ENCODE measurements around the gene MYO7A.
A peak's percentile ranks its signal among the peaks of the same experiment; 100 is the strongest.

Gene MYO7A

GRCh38 chr11:77146261-77147035 lies 18.4 kb downstream of the MYO7A start:
- DNase-seq (ENCODE audit: low read depth), result no peak

- DNase-seq (ENCODE audit: low read depth), result no peak
Observed at GRCh38 chr11:77147036-77147315, 18.9 kb downstream of the MYO7A start.

- peak; percentile 21 for DNase-seq (ENCODE audit: low read depth)
Observed at GRCh38 chr11:77147668-77148321, 19.7 kb downstream of the MYO7A start.

GRCh38 chr11:77148963-77149715 lies 21.1 kb downstream of the MYO7A start:
- no peak for DNase-seq (ENCODE audit: low read depth)

- DNase-seq (ENCODE audit: low read depth), result no peak
Observed at GRCh38 chr11:77149716-77150392, 21.8 kb downstream of the MYO7A start.

- no peak for DNase-seq (ENCODE audit: low read depth)
Observed at GRCh38 chr11:77150836-77151235, 22.8 kb downstream of the MYO7A start.

GRCh38 chr11:77151804-77152509 lies 23.9 kb downstream of the MYO7A start:
- peak; percentile 81 for DNase-seq (ENCODE audit: low read depth)

GRCh38 chr11:77152846-77153245 lies 24.8 kb downstream of the MYO7A start:
- DNase-seq (ENCODE audit: low read depth), result peak; percentile 64

GRCh38 chr11:77153276-77154185 lies 25.5 kb downstream of the MYO7A start:
- no peak for DNase-seq (ENCODE audit: low read depth)

GRCh38 chr11:77154381-77155081 lies 26.5 kb downstream of the MYO7A start:
- DNase-seq (ENCODE audit: low read depth), result no peak

GRCh38 chr11:77155082-77155475 lies 27.0 kb downstream of the MYO7A start:
- no peak for DNase-seq (ENCODE audit: low read depth)

GRCh38 chr11:77155556-77156130 lies 27.6 kb downstream of the MYO7A start:
- no peak for DNase-seq (ENCODE audit: low read depth)

GRCh38 chr11:77156396-77157195 lies 28.6 kb downstream of the MYO7A start:
- no peak for DNase-seq (ENCODE audit: low read depth)

GRCh38 chr11:77158041-77158695 lies 30.1 kb downstream of the MYO7A start:
- no peak for DNase-seq (ENCODE audit: low read depth)

- DNase-seq (ENCODE audit: low read depth), result no peak
Observed at GRCh38 chr11:77159219-77159936, 31.3 kb downstream of the MYO7A start.

GRCh38 chr11:77159937-77160495 lies 32.0 kb downstream of the MYO7A start:
- no peak for DNase-seq (ENCODE audit: low read depth)

GRCh38 chr11:77163271-77163670 lies 35.2 kb downstream of the MYO7A start:
- DNase-seq (ENCODE audit: low read depth), result no peak

Data from amniotic epithelial cell (primary cell).